PC-9 (cell line): ENCODE data around the gene CDK5. TPM values are rescaled to one million over a fixed set of nuclear protein-coding genes. Genes with fewer than 3 reads are reported as not detected.
A peak's percentile ranks its signal among the peaks of the same experiment; 100 is the strongest.
"Not testable (repeated sequence)": the region's sequence is repeated elsewhere in the genome, so short reads cannot be mapped to it uniquely, and the experiment has no call there.

ENCODE experiments used
- BruUV-seq: library from RNA; stranded (reverse); fragments of 400-500 nt; replicated peaks from 2 replicates; lab custom pipeline; 2021; lab: Mats Ljungman, UMichigan
- CTCF ChIA-PET: fragments of 300-600 bp; sonication (Branson Sonifier 250); formaldehyde crosslinking; loops from one replicate; lab custom pipeline; 2022; ENCODE audit warnings: antibody characterized with exemption; lab: Charles Lee
- POLR2A ChIA-PET: fragments of 300-600 bp; sonication (Branson Sonifier 250); formaldehyde crosslinking; loops from one replicate; lab custom pipeline; 2022; ENCODE audit warnings: antibody characterized with exemption; ENCODE audit not compliant: unreplicated experiment; lab: Charles Lee
- DNase-seq, 2 experiments: peaks; one replicate each; pipeline versions ENCODE4 v3.0.0 to v3.0.0-alpha.2; 2015 to 2022; ENCODE audit warnings: mixed read lengths in 1 of 2
- H2AFZ ChIP-seq: fragments of 200-600 bp; sonication (generic); 2 replicates; pipeline ENCODE4 v1.8.1; 2017; ENCODE audit warnings: antibody characterized with exemption
- H3F3A ChIP-seq: fragments of 200-600 bp; sonication (generic); 2 replicates; pipeline ENCODE4 v1.8.1; 2017; ENCODE audit warnings: antibody characterized with exemption, mild to moderate bottlenecking, low read depth; ENCODE audit not compliant: insufficient read depth
- H3K27ac ChIP-seq: fragments of 200-600 bp; sonication (generic); 2 replicates; pipeline ENCODE4 v1.6.1; 2016; ENCODE audit warnings: mixed run types
- H3K27me3 ChIP-seq: fragments of 200-600 bp; sonication (generic); 2 replicates; pipeline ENCODE4 v1.6.1; 2016; ENCODE audit warnings: low read depth, mixed run types; ENCODE audit not compliant: insufficient read depth
- H3K36me3 ChIP-seq: fragments of 200-600 bp; sonication (generic); 2 replicates; pipeline ENCODE4 v1.6.1; 2016; ENCODE audit warnings: low read depth, mixed run types
- H3K4me1 ChIP-seq: fragments of 200-600 bp; sonication (generic); replicated peaks from 2 replicates; pipeline ENCODE4 v1.6.1; 2016; ENCODE audit warnings: mixed run types; ENCODE audit not compliant: insufficient read depth
- H3K4me2 ChIP-seq: fragments of 200-600 bp; sonication (generic); 2 replicates; pipeline ENCODE4 v1.6.1; 2017; ENCODE audit warnings: mixed run types
- H3K4me3 ChIP-seq: fragments of 200-600 bp; sonication (generic); 2 replicates; pipeline ENCODE4 v1.6.1; 2016; ENCODE audit warnings: mixed run types
- H3K79me2 ChIP-seq: fragments of 200-600 bp; sonication (generic); 2 replicates; pipeline ENCODE4 v1.6.1; 2017; ENCODE audit warnings: low read depth, mixed run types
- H3K9me2 ChIP-seq: fragments of 200-600 bp; sonication (generic); 2 replicates; pipeline ENCODE4 v1.8.1; 2017; ENCODE audit warnings: mild to moderate bottlenecking; ENCODE audit not compliant: insufficient read depth
- H3K9me3 ChIP-seq: fragments of 200-600 bp; sonication (generic); 2 replicates; pipeline ENCODE4 v1.8.1; 2016; ENCODE audit warnings: low read depth; ENCODE audit not compliant: insufficient read depth
- H4K20me1 ChIP-seq: fragments of 200-600 bp; sonication (generic); 2 replicates; pipeline ENCODE4 v1.8.1; 2017; ENCODE audit not compliant: insufficient read depth
- CTCF ChIP-seq: fragments of 200-600 bp; sonication (generic); conservative IDR thresholded peaks from 2 replicates; pipeline ENCODE4 v1.6.1; 2017; ENCODE audit warnings: mixed run types, antibody characterized with exemption, mild to moderate bottlenecking, moderate library complexity
- EZH2 ChIP-seq: fragments of 200-600 bp; sonication (generic); IDR thresholded peaks from 2 replicates; pipeline ENCODE4 v1.8.0; 2017; ENCODE audit warnings: antibody characterized with exemption, low read depth
- intact Hi-C: fragments of 100-400 bp; cut with micrococcal nuclease; formaldehyde crosslinking; loops from one replicate; pipeline ENCODE4 v1.10.0; 2022; ENCODE audit not compliant: unreplicated experiment
- total RNA-seq: library from RNA; stranded (reverse); gene quantifications from 2 replicates; pipeline ENCODE4 v1.2.3, GENCODE V29; 2021

Gene CDK5
- total RNA-seq, 1 experiment from 2014 or later = 45.7 TPM

- intact Hi-C loops = loop anchor here (1.0 to 5.0 kb wide), 7 partner anchors 10 to 707 kb away; partner anchors contain the start of genes ACTR3C, AGAP3 and LRRC61
- BruUV-seq = TSS peak; percentile 59
- Histone ChIP-seq H3F3A (peaks cover 19% of the 10 kb centered on the region; the same call in 1 of the 2 replicates), H3K9me2 (no peaks in the 10 kb centered on the region), H3K27me3 (no peaks in the 10 kb centered on the region), H3K27ac (peak overlapping the region; percentile 48), H3K4me2 (peak overlapping the region; percentile 75), H3K4me3 (peak overlapping the region; percentile 59), H3K9me3 (no peaks in the 10 kb centered on the region), H3K4me1 (peaks cover 49% of the 10 kb centered on the region), H3K36me3 (no peaks in the 10 kb centered on the region), H2AFZ (peak overlapping the region; percentile 69), H4K20me1 (no peaks in the 10 kb centered on the region), H3K79me2 (peaks cover 21% of the 10 kb centered on the region)
- TF ChIP-seq EZH2 = no peak
- 0 out of 2 replicates have a peak, but pooled peaks have one; percentile 18 for TF ChIP-seq CTCF
- DNase-seq = no peak
- ChIA-PET POLR2A (interaction anchor here (0.6 to 1.1 kb wide), 6 partner anchors 18 to 1255 kb away, joined by 3 to 13 read pairs (median 4); partner anchors contain the start of gene ZNF467), CTCF (interaction anchor here (1.3 to 1.5 kb wide), 3 partner anchors 11 to 128 kb away, joined by 3 to 6 read pairs (median 4); no protein-coding TSS in a partner anchor)
Measured at GRCh38 chr7:151028948-151029501, 28.7 kb downstream of the CDK5 start.

DNA sequence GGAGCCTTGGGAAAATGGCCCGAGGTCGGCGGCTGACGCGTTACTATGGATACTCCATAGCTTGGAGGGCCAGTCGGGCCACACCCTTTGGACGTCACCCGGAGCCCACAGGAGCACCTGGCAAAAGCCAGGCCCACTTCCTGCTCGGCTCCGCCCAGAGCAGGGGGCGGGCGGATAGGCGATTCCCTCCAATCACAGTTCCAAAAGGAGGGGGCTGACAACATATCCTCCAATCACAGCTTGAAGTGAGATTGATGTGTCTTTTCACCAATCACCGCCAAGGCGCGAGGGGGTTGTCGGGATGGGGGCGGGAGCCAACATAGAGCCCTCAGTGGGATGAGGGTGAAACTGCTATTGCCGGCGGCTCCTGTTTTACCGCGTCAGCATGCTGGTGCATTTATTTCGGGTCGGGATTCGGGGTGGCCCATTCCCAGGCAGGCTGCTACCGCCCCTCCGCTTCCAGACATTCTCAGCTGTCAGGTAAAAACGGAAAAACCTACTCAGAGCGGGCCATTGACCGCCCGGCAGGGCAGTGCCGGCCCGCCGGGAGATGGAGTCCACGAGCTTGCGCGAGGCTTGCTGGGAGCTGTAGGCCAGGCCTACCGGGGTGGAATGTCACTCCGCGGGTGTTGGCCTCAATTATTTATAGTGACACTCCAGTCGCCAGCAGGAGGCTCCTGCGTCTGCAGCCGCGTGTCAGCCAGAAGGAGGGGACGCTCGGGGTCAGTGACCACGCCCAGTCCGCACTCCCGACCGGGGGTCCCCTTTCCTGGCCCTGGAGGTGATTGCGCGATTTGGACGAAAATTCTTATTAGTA lies 29.4 kb downstream of the CDK5 start, which contains the start of gene ABCB8:
Gene ABCB8, plus strand, starts transcription at position 320 of the 817 bp plus-strand sequence. Its CDS starts 66 bp downstream, at position 386.
- Histone ChIP-seq H3K27ac (peak within 1 kb of the TSS; percentile 59), H3K36me3 (no peaks in the 10 kb centered on the region), H4K20me1 (no peaks in the 10 kb centered on the region), H3K9me3 (no peaks in the 10 kb centered on the region), H3K4me2 (peak within 1 kb of the TSS; percentile 75), H2AFZ (peak within 1 kb of the TSS; percentile 79), H3K4me3 (peak within 1 kb of the TSS; percentile 59), H3K4me1 (peaks cover 55% of the 10 kb centered on the region), H3K27me3 (no peaks in the 10 kb centered on the region), H3K79me2 (peaks cover 21% of the 10 kb centered on the region), H3K9me2 (no peaks in the 10 kb centered on the region), H3F3A (peaks cover 19% of the 10 kb centered on the region; the same call in 1 of the 2 replicates)
- intact Hi-C loops = loop anchor here (1.0 to 5.0 kb wide), 7 partner anchors 11 to 706 kb away; partner anchors contain the start of genes ACTR3C, AGAP3 and LRRC61
- peak; percentile 99 to 100 for DNase-seq
- no peak for TF ChIP-seq EZH2
- peak; percentile 73; the same call in 1 of the 2 replicates for TF ChIP-seq CTCF
- CTCF ChIA-PET = interaction anchor here (0.6 to 1.5 kb wide), 7 partner anchors 10 to 127 kb away, joined by 3 to 8 read pairs (median 4); partner anchors contain the start of gene FASTK
- BruUV-seq = no TSS peak
- POLR2A ChIA-PET = interaction anchor here (0.6 to 1.1 kb wide), 13 partner anchors 19 to 1255 kb away, joined by 3 to 21 read pairs (median 4); partner anchors contain the start of genes CDK5 and ZNF467

DNA sequence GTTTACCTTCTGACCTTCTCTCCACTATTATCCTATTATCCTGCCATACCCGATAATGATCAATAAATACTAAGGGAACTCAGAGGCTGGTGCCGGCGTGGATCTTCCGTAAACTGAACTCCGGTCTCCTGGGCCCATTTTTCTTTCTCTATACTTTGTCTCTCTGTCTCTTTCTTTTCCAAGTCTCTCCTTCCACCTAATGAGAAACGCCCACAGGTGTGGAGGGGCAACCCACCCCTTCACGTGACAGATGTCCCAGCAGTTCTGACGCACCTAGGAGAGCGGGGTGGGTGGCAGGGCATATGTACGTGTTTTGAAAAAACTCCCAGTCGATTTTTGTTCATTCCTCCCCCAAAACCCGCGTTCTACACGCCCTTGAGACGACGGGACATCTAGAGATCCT lies 30.0 kb downstream of the CDK5 start:
- CTCF ChIA-PET = interaction anchor here (0.6 to 1.5 kb wide), 5 partner anchors 10 to 127 kb away, joined by 3 to 6 read pairs (median 3); partner anchors contain the start of gene FASTK
- H3K27me3 ChIP-seq, DNase-seq, H3K9me3 ChIP-seq, H3K9me2 ChIP-seq, H4K20me1 ChIP-seq, H3K36me3 ChIP-seq: not testable (repeated sequence)
- Histone ChIP-seq H3K27ac (peak overlapping the region; percentile 59), H3K4me3 (peak overlapping the region; percentile 59), H3K4me2 (peak overlapping the region; percentile 75), H2AFZ (peak overlapping the region; percentile 79), H3K79me2 (peaks cover 21% of the 10 kb centered on the region), H3K4me1 (peaks cover 55% of the 10 kb centered on the region), H3F3A (peaks cover 19% of the 10 kb centered on the region; the same call in 1 of the 2 replicates)
- TSS peak; percentile 95 for BruUV-seq
- POLR2A ChIA-PET = interaction anchor here (0.6 to 1.1 kb wide), 7 partner anchors 18 to 249 kb away, joined by 3 to 21 read pairs (median 5); partner anchors contain the start of gene CDK5
- intact Hi-C loops = loop anchor here (1.0 to 5.0 kb wide), 7 partner anchors 12 to 705 kb away; partner anchors contain the start of genes ACTR3C, AGAP3 and LRRC61

GRCh38 chr7:151026771-151027727 lies 30.6 kb downstream of the CDK5 start:
- H3K36me3 ChIP-seq, H2AFZ ChIP-seq, BruUV-seq, H3K27me3 ChIP-seq, H3K9me3 ChIP-seq, POLR2A ChIA-PET, H4K20me1 ChIP-seq, H3K9me2 ChIP-seq: not testable (repeated sequence)
- Histone ChIP-seq H3F3A (peaks cover 19% of the 10 kb centered on the region; the same call in 1 of the 2 replicates), H3K4me3 (peak overlapping the region; percentile 59; the same call in 1 of the 2 replicates), H3K4me1 (peaks cover 55% of the 10 kb centered on the region), H3K27ac (peak overlapping the region; percentile 59), H3K4me2 (peak overlapping the region; percentile 75), H3K79me2 (peaks cover 21% of the 10 kb centered on the region)
- peak in 1 of 2 experiments; percentile 72 for DNase-seq
- intact Hi-C loops = loop anchor here (5.0 kb wide), 3 partner anchors 125 to 705 kb away; partner anchors contain the start of genes ACTR3C and LRRC61
- CTCF ChIA-PET = interaction anchor here (1.5 kb wide), 1 partner anchor 9 kb away, joined by 6 read pairs; no protein-coding TSS in a partner anchor
